ENCODE measurements around the gene PSTK.

Gene PSTK

DNA sequence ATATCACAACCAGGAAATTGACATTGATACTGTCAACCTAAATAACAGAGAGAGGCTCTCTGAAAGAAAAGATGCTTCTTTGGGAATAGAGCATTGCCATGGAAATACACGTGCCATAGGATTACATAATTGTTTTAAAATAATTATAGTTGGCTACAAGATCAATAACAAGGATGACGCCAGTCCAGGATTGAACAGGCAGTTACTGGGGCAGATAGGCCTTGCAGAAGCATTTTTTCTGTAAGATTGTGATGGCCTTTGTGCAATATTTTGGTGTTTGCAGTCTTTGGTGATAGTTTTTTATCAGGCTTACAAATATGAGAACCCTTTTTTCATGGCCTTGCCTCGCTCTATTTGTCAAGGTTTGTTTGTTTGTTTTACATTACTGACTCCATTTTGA lies 39.1 kb downstream of the PSTK start:
- no peak for DNase-seq (ENCODE audit: insufficient read length, low spot score)
- FAIRE-seq, result no peak
- TF ChIP-seq POLR2A (IDR thresholded peaks at IDR 0.05; ENCODE audit: low read depth, low read length), result no peak

DNA sequence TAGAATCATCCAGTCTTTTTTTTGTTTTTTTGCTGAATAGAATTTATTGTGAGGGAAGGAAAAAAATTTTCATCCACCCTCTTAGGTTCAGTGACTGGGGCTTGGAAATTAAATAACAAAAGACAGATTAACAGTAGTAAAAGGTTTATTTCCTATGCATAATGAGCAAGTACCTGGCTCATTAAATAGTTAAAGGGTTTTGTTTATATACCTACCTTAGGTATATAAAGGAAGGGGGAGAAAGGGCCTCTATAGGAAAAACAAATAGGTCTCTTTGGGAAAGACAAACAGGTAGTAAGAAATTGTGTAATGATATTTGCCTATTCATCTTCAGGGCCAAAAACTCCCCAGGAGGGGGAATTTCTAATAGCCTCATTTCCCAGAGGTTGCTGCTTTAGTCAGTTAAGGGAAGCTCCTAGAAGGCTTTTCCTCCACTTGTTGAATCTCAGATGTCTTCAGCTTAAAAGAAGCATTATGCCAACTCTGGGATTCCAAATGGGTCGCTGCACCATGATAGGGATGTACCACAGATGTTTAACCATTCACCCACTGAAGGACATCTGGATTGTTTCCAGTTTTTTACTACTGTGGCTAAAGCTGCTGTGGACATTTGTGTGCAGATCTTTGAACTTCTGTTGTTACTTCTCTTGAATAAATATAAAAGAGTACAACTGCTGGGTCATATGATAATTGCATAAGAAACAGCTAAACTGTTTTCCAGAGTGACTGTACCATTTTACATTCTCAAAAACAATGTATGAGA lies 39.9 kb downstream of the PSTK start:
- DNase-seq (ENCODE audit: insufficient read length, low spot score), result no peak
- TF ChIP-seq POLR2A (IDR thresholded peaks at IDR 0.05; ENCODE audit: low read depth, low read length), result no peak
- no peak for FAIRE-seq

DNA sequence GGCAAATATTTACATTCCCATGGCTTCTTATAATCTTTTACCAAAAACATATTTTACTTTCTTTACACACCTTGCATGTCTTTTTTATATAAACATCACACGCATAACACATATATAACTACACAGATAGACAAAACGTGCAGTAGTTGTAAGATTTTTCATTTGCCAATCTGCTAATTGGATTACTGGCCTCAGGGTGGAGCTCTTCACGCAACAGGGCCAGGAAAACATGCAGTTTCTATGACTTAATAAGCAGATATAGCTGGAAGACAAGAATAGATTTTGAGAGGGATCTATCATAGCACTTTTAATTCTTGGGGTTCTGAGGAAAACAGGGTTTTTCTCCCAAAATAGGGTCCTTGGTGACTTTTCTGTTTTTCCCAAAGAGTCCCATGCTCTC lies 41.3 kb downstream of the PSTK start:
- TF ChIP-seq POLR2A (IDR thresholded peaks at IDR 0.05; ENCODE audit: low read depth, low read length), result no peak
- no peak for DNase-seq (ENCODE audit: insufficient read length, low spot score)
- FAIRE-seq, result peak; percentile 15

DNA sequence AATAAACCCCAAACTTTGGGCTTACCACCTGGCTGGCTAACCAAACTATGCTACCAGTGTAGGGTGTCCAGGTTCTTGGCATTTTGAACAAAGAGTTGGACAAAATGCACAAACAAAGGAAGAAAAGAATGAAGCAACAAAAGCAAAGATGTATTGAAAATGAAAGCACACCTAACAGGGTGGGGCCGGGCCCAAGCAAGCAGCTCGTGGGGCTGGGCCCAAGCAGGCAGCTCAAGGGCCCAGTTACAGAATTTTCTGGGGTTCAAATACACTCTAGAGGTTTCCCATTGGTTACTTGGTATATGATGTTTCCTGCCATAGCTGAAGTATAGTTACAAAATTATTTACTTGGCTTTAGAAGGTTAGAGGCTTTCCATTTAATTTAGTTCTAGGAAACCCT lies 44.3 kb downstream of the PSTK start:
- no peak for DNase-seq (ENCODE audit: insufficient read length, low spot score)
- no peak for FAIRE-seq
- TF ChIP-seq POLR2A (IDR thresholded peaks at IDR 0.05; ENCODE audit: low read depth, low read length), result no peak

DNA sequence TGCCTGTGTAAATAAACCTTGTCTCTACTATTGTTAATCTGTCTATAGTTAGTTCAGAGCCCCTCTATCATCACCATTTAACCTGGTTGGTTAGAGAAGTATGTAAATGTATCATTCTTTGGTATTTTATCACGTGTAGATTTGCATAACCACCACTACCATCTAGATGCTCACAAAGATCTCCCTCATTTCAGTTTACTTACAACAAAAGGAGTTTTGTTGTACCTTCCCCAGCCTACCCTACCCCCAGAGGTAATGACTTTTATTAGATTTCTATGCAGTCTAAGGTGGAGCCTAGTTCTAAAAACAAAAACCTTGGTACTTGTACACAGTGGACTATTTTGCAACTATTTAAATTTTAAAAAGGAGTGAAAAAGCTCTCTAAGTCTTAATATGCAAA lies 46.1 kb downstream of the PSTK start:
- no peak for FAIRE-seq

DNA sequence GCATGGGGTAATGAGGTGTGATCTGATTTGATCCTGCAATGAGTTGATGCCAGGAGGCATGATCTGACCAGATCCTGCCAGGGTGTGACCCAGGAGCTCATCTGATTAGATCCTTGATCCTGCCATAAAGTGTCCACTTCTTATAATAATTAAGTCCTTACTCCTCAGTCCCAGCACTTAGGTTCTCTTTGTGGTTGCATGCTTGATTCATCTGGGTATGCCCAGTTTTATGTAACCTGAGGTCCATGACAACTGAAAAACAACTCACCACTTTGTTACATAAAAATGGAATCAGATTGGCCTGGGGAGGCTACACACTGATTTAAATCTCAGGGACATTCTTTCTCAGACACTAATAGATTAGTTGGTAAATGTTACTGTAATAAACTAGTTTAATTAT lies 47.7 kb downstream of the PSTK start:
- no peak for TF ChIP-seq POLR2A (IDR thresholded peaks at IDR 0.05; ENCODE audit: low read depth, low read length)
- FAIRE-seq, result no peak
- no peak for DNase-seq (ENCODE audit: insufficient read length, low spot score)

More for the DNA sequence above, 46.1 kb downstream of the PSTK start:
- DNase-seq (ENCODE audit: insufficient read length, low spot score), result no peak
- no peak for TF ChIP-seq POLR2A (IDR thresholded peaks at IDR 0.05; ENCODE audit: low read depth, low read length)

DNA sequence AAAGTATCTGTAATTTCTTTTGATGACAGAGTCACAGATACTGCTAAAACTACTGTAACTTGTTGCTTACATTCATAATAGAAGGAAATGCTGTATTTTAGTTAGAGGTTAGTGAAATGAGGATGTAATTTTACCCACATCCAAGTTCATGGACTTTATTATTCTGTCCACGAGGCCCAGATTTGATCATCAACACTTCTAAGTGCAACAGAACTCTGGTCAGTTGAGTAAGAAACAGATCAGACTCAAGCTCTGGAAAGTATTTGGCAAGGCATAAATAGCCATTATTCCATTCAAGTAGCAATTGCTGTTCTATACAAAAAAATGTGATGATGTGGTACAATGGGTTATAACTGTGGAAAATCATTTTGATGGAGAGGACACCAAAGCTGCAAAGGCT lies 50.9 kb downstream of the PSTK start:
- FAIRE-seq (no peak), DNase-seq (ENCODE audit: insufficient read length, low spot score) (no peak)
- no peak for TF ChIP-seq POLR2A (IDR thresholded peaks at IDR 0.05; ENCODE audit: low read depth, low read length)

DNA sequence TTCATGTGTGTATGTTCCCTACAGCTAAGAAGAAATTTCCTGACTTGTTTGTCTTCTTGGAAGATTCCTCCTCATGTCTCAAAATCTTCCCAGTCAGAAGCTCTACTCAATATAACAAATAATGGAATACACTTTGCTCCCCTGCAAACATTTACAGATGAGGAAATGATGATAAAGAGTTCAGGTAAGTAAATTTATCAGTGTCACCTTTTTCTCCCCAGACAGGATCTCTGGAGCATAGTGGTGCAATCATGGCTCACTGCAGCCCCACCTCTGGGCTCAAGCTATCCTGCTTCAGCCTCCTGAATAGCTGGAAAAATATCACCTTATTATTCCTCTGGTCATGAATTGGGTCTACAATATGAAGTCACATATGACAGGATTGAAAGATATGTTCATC lies 54.1 kb downstream of the PSTK start:
- FAIRE-seq (no peak), DNase-seq (ENCODE audit: insufficient read length, low spot score) (no peak)
- TF ChIP-seq POLR2A (IDR thresholded peaks at IDR 0.05; ENCODE audit: low read depth, low read length), result no peak

DNA sequence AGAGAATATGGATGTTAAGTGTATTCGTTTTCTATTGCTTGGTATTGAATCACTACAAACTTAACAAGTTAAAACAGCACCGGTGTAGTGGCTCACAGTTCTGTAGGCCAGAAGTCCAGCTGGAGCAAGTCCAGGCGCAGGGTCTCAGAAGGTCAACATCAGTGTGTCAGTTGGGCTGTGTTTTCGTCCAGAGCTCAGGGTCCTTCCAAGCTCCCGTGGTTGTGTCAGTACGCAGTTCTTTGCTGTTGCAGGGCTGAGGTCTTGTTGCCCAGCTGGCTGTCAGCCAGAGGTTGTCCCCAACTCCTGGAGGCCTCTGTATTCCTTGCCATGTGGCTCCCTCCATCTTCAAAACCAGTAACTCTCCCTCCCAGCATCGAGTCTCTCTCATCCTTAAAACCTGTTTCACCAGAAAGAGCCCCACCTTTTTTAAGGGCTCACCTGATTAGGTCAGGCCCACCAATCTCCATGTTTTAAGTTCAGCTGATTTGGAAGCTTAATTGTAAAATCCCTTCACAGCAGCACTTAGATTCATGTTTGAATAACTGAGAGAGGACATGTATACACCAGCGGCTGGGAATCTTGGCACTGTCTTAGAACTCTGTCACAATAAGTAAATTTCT lies 55.4 kb downstream of the PSTK start:
- no peak for FAIRE-seq
- no peak for DNase-seq (ENCODE audit: insufficient read length, low spot score)
- TF ChIP-seq POLR2A (IDR thresholded peaks at IDR 0.05; ENCODE audit: low read depth, low read length), result no peak

DNA sequence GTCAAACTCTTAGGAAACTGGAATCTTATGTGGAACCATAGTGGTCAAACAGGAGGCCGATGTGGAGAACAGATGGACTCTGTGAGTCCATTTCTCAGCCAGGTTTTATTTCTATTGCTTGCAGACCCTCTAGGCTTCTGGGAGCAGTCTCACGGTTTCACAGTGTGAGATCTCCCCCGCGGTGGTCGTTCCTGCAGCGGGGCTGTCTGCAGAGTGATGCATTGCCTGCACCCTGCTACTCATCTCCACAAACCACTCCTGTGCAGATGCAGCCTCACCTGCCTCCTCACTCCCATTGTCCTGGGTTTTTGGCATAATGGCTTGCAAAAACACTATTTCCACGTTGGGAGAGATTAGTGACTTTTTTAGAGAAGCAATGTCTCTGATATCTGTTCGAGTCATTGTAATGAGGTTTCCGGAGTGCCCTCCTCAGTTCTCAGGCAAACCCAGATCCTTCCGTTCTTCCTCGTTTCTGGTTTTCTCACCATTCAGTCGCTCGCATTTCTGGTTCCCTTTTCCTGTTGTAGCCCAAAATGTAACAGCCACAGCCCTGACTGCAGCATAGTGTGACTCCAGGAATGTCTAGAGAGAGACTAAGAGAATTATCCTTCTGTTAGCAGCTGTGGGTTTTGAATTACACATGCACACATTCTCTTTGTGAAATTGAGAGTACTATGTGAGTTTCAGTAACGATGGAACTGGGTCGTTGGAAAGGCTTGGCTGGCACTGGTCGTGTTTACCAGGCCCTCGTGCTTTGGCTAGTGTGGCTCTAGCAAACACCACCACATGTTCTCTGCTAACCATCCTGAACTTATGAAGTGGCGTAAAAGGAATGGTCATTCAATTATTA lies 58.8 kb downstream of the PSTK start:
- DNase-seq (ENCODE audit: insufficient read length, low spot score) (no peak), FAIRE-seq (no peak)
- TF ChIP-seq POLR2A (IDR thresholded peaks at IDR 0.05; ENCODE audit: low read depth, low read length), result no peak

DNA sequence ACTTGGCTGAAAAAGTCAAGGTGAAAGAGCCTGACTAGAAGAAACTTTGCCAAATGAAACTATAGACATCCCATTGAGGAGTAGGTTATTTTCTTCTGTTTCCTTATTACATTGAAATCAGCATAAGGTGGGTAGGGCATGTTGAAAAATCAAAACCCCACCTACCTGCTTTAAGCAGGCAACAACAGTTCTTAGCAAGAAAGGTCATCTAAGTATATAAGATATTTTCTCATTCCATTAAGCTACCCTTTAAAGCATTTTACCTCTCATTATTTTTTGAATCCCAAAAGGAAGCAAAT lies 59.4 kb downstream of the PSTK start:
- no peak for FAIRE-seq
- no peak for TF ChIP-seq POLR2A (IDR thresholded peaks at IDR 0.05; ENCODE audit: low read depth, low read length)
- no peak for DNase-seq (ENCODE audit: insufficient read length, low spot score)

All from H54 (cell line).